Neuronal stem cell (in vitro differentiated cells): ENCODE data around the gene ZNF496.

Experiments
- DNase-seq: peaks from one replicate; pipeline ENCODE4 v3.0.0-alpha.2; 2013; ENCODE audit warnings: low spot score
- H2AFZ ChIP-seq: one replicate; pipeline ENCODE4 v1.6.1; 2013; ENCODE audit warnings: mild to moderate bottlenecking, low read length, inconsistent platforms
- H2AK5ac ChIP-seq: 2 replicates; pipeline ENCODE4 v1.6.1; 2013; ENCODE audit warnings: low read depth, mild to moderate bottlenecking, inconsistent platforms, low read length, moderate library complexity, mixed read lengths
- H2BK120ac ChIP-seq: 2 replicates; pipeline ENCODE4 v1.6.1; 2013; ENCODE audit warnings: low read depth, mild to moderate bottlenecking, inconsistent platforms, low read length, moderate library complexity, mixed read lengths
- H2BK12ac ChIP-seq: one replicate; pipeline ENCODE4 v1.6.1; 2013; ENCODE audit warnings: low read length, inconsistent platforms
- H2BK15ac ChIP-seq: 2 replicates; pipeline ENCODE4 v1.6.1; 2013; ENCODE audit warnings: mild to moderate bottlenecking, low read length, inconsistent platforms, mixed read lengths
- H2BK5ac ChIP-seq: one replicate; pipeline ENCODE4 v1.6.1; 2013; ENCODE audit warnings: inconsistent platforms, mild to moderate bottlenecking, low read length, moderate library complexity
- H3K14ac ChIP-seq: one replicate; pipeline ENCODE4 v1.6.1; 2013; ENCODE audit warnings: low read length, inconsistent platforms
- H3K18ac ChIP-seq: 2 replicates; pipeline ENCODE4 v1.6.1; 2013; ENCODE audit warnings: low read length, inconsistent platforms
- H3K23ac ChIP-seq: 2 replicates; pipeline ENCODE4 v1.6.1; 2013; ENCODE audit warnings: low read depth, mild to moderate bottlenecking, mixed read lengths, low read length, inconsistent platforms; ENCODE audit not compliant: poor library complexity
- H3K27ac ChIP-seq: replicated peaks from 3 replicates; pipeline ENCODE4 v1.5.1; 2013; ENCODE audit warnings: low read length, inconsistent platforms
- H3K27me3 ChIP-seq, 3 experiments: 2 replicates each; pipeline ENCODE4 v1.6.1; 2013; ENCODE audit warnings: low read length in 3 of 3, mild to moderate bottlenecking in 2 of 3, inconsistent platforms in 1 of 3, low read depth in 1 of 3, mixed read lengths in 1 of 3, moderate library complexity in 1 of 3; ENCODE audit not compliant: control insufficient read depth in 3 of 3, insufficient read depth in 3 of 3
- H3K36me3 ChIP-seq, 2 donors: replicated peaks in 1 of 2; 2 replicates each; pipeline ENCODE4 v1.6.1; 2013; ENCODE audit warnings: low read length in 2 of 2; ENCODE audit not compliant: control insufficient read depth in 2 of 2, insufficient read depth in 2 of 2
- H3K4ac ChIP-seq: 2 replicates; pipeline ENCODE4 v1.6.1; 2013; ENCODE audit warnings: inconsistent platforms, mild to moderate bottlenecking, low read length, moderate library complexity
- H3K4me1 ChIP-seq, 2 donors: 1 replicate in 1 of 2; 2 replicates in 1 of 2; pipeline ENCODE4 v1.6.1; 2013; ENCODE audit warnings: low read length in 2 of 2, low read depth in 1 of 2; ENCODE audit not compliant: control insufficient read depth in 2 of 2, insufficient read depth in 1 of 2
- H3K4me2 ChIP-seq: one replicate; pipeline ENCODE4 v1.6.1; 2013; ENCODE audit warnings: mild to moderate bottlenecking, low read length, inconsistent platforms; ENCODE audit not compliant: insufficient read depth, poor library complexity, severe bottlenecking
- H3K4me3 ChIP-seq, 2 donors: 2 replicates each; pipeline ENCODE4 v1.5.1; 2013; ENCODE audit warnings: low read length in 2 of 2, mild to moderate bottlenecking in 2 of 2, inconsistent platforms in 1 of 2, moderate library complexity in 1 of 2
- H3K79me1 ChIP-seq: one replicate; pipeline ENCODE4 v1.6.1; 2013; ENCODE audit warnings: low read depth, mild to moderate bottlenecking, inconsistent platforms, low read length, moderate library complexity
- H3K9ac ChIP-seq: one replicate; pipeline ENCODE4 v1.6.1; 2013; ENCODE audit warnings: mild to moderate bottlenecking, low read depth, low read length, inconsistent platforms; ENCODE audit not compliant: poor library complexity
- H3K9me3 ChIP-seq, 2 donors: replicated peaks in 1 of 2; 2 replicates each; pipeline versions ENCODE3 to v1.6.1; 2013; ENCODE audit warnings: low read length in 2 of 2, mild to moderate bottlenecking in 2 of 2, inconsistent platforms in 1 of 2, low read depth in 1 of 2, mixed read lengths in 1 of 2, moderate library complexity in 1 of 2; ENCODE audit not compliant: control insufficient read depth in 2 of 2, insufficient read depth in 1 of 2
- H4K8ac ChIP-seq: one replicate; pipeline ENCODE4 v1.6.1; 2013; ENCODE audit warnings: low read depth, mild to moderate bottlenecking, inconsistent platforms, low read length, moderate library complexity
- H4K91ac ChIP-seq: one replicate; pipeline ENCODE4 v1.6.1; 2013; ENCODE audit warnings: low read length, low read depth, mild to moderate bottlenecking, inconsistent platforms; ENCODE audit not compliant: poor library complexity
- WGBS, 2 donors: extraction: QIAGEN DNeasy Blood & Tissue Kit; methylation state at CpG; one replicate each; pipeline ENCODE4 v1.1.7; 2013; ENCODE audit warnings: missing lambda C conversion rate in 2 of 2, mixed read lengths in 1 of 2; ENCODE audit not compliant: insufficient read length in 2 of 2, insufficient replicate concordance in 1 of 2; ENCODE audit errors: extremely low coverage in 2 of 2; 5-methylcytosine and 5-hydroxymethylcytosine counted together

The ZNF496 gene

GRCh38 chr1:247281001-247281574 is 50.6 kb downstream of the ZNF496 start:
- Histone ChIP-seq H3K4ac (no peak overlapping the region), H2BK15ac (no peak overlapping the region), H4K91ac (no peak overlapping the region), H3K27me3 (no peaks in the 10 kb centered on the region), H3K36me3 (no peaks in the 10 kb centered on the region), H2BK12ac (no peak overlapping the region), H3K27ac (no peak overlapping the region), H3K9ac (no peak overlapping the region), H4K8ac (no peak overlapping the region), H3K4me2 (no peak overlapping the region), H2BK120ac (no peak overlapping the region), H2BK5ac (no peak overlapping the region), H3K9me3 (peaks cover 0 to 2% of the 10 kb centered on the region in 2 donors), H3K79me1 (no peaks in the 10 kb centered on the region), H3K18ac (no peak overlapping the region), H2AFZ (no peak overlapping the region), H3K14ac (no peak overlapping the region), H3K4me3 (no peak overlapping the region), H3K23ac (peak overlapping the region; percentile 35), H3K4me1 (peaks cover 0 to 1% of the 10 kb centered on the region in 2 donors), H2AK5ac (no peak overlapping the region)
- WGBS, 2 donors = no CpG with 5 or more reads among the region's 5 CpGs
- no peak for DNase-seq

DNA sequence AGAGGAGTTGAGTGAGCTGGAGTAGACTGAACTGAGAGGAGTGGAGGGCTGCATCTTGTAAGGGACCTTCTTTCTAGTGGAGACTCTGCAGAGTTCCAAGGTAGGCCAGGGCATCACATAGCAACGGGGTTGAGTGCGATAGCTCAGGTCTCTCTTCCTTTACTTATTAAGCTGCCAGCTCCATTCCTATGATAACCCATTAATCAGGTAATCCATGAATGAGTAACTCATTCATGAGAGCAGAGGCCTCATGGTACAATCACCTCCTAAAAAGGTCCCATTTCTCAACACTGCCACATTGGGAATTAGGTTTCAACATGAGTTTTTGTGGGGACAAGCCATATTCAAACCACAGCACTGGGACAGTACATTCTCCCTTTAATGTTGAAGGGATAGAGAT is 54.5 kb downstream of the ZNF496 start:
- Histone ChIP-seq H4K91ac (no peak overlapping the region), H2AFZ (no peak overlapping the region), H3K23ac (no peak overlapping the region), H3K4ac (no peak overlapping the region), H3K4me3 (no peak overlapping the region), H4K8ac (no peak overlapping the region), H3K9me3 (peaks cover 0 to under 1% of the 10 kb centered on the region in 2 donors), H2BK5ac (no peak overlapping the region), H2AK5ac (no peak overlapping the region), H3K79me1 (peaks cover 2% of the 10 kb centered on the region), H2BK120ac (no peak overlapping the region), H3K4me2 (no peak overlapping the region), H3K14ac (no peak overlapping the region), H3K18ac (no peak overlapping the region), H3K9ac (no peak overlapping the region), H2BK15ac (no peak overlapping the region), H3K36me3 (no peaks in the 10 kb centered on the region), H3K4me1 (peaks cover 0 to 1% of the 10 kb centered on the region in 2 donors), H3K27me3 (no peaks in the 10 kb centered on the region), H2BK12ac (no peak overlapping the region), H3K27ac (no peak overlapping the region)
- no CpG with 5 or more reads among the region's 2 CpGs for WGBS, 2 donors
- DNase-seq = no peak

GRCh38 chr1:247274605-247275256 is 56.9 kb downstream of the ZNF496 start:
- DNase-seq = no peak
- H3K9ac ChIP-seq = no peak overlapping the region
- H3K27ac ChIP-seq = no peak overlapping the region
- H3K4me2 ChIP-seq = no peak overlapping the region
- H2BK5ac ChIP-seq = no peak overlapping the region
- no peak overlapping the region for H4K8ac ChIP-seq
- no peak overlapping the region for H2BK15ac ChIP-seq
- no peak overlapping the region for H3K23ac ChIP-seq
- no peak overlapping the region for H3K18ac ChIP-seq
- H2BK120ac ChIP-seq = no peak overlapping the region
- H2AK5ac ChIP-seq = no peak overlapping the region
- no peaks in the 10 kb centered on the region for H3K27me3 ChIP-seq
- H3K4me1 ChIP-seq = no peaks in the 10 kb centered on the region
- no peaks in the 10 kb centered on the region for H3K36me3 ChIP-seq
- H3K4ac ChIP-seq = no peak overlapping the region
- peaks cover 2 to 7% of the 10 kb centered on the region in 2 donors for H3K9me3 ChIP-seq
- peaks cover 2% of the 10 kb centered on the region for H3K79me1 ChIP-seq
- no CpG with 5 or more reads among the region's 3 CpGs for WGBS, 2 donors
- no peak overlapping the region for H3K14ac ChIP-seq
- H3K4me3 ChIP-seq = no peak overlapping the region
- H4K91ac ChIP-seq = no peak overlapping the region
- no peak overlapping the region for H2BK12ac ChIP-seq
- no peak overlapping the region for H2AFZ ChIP-seq

DNA sequence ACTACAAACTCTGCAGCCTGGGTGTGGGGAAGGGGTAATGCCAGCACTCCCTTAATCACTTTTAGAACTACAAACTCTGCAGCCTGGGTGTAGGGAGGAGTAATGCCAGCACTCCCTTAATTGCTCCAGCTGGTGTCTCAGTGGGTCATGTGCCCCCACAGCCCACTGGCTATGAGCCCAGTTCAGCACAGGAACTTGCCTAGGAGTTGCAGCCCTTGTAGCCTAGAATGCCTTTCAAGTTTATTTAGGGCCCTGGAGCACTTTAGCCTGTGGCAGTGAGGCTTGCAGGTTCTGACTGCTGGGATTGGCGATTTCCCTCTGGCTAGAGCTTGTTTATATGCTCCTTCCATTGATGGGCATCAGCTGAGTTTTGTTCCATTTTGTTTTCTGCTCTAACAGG is 58.7 kb downstream of the ZNF496 start:
- no peak overlapping the region for H4K91ac ChIP-seq
- H3K14ac ChIP-seq = no peak overlapping the region
- no peak overlapping the region for H2BK15ac ChIP-seq

More for the DNA sequence above, 58.7 kb downstream of the ZNF496 start:
- H3K79me1 ChIP-seq = peaks cover 2% of the 10 kb centered on the region
- no peak overlapping the region for H2BK5ac ChIP-seq
- no peak overlapping the region for H2BK120ac ChIP-seq
- no peak overlapping the region for H3K27ac ChIP-seq
- H3K23ac ChIP-seq = no peak overlapping the region
- H3K4ac ChIP-seq = no peak overlapping the region
- WGBS, 2 donors = no CpG with 5 or more reads among the region's 1 CpG
- H2BK12ac ChIP-seq = no peak overlapping the region
- no peaks in the 10 kb centered on the region for H3K4me1 ChIP-seq
- no peaks in the 10 kb centered on the region for H3K27me3 ChIP-seq
- no peak for DNase-seq
- H4K8ac ChIP-seq = no peak overlapping the region
- H3K9ac ChIP-seq = no peak overlapping the region
- H3K9me3 ChIP-seq = peaks cover 4 to 9% of the 10 kb centered on the region in 2 donors
- H2AK5ac ChIP-seq = no peak overlapping the region
- no peak overlapping the region for H3K4me2 ChIP-seq
- H3K18ac ChIP-seq = no peak overlapping the region
- H3K36me3 ChIP-seq = no peaks in the 10 kb centered on the region
- no peak overlapping the region for H3K4me3 ChIP-seq
- peak overlapping the region; percentile 8 for H2AFZ ChIP-seq
